Activated naive CD4-positive, alpha-beta T cell treated with anti-CD3 and anti-CD28 coated beads, Interleukin-2, amount 50 U/mL, for 72 hours (primary cell): ENCODE results near the gene ODF2. TPM values are rescaled to one million over a fixed set of nuclear protein-coding genes. Genes with fewer than 3 reads are reported as not detected.
"Not testable (repeated sequence)": the region's sequence is repeated elsewhere in the genome, so short reads cannot be mapped to it uniquely, and the experiment has no call there.

Source experiments
- ATAC-seq, 2 donors: fragments of 150-1000 bp; cut with Tn5 transposase; 2 replicates each; pipeline ENCODE4 v1.10.0; 2021; ENCODE audit warnings: mild to moderate bottlenecking in 2 of 2, moderate library complexity in 2 of 2
- DNase-seq, 2 donors: peaks; one replicate each; pipeline ENCODE4 v3.0.0; 2021 to 2022; ENCODE audit warnings: low spot score in 2 of 2
- H3K27ac Mint-ChIP-seq, 2 donors: one replicate each; pipeline ENCODE4 v1.8.0; 2022; ENCODE audit warnings: mild to moderate bottlenecking in 2 of 2, mixed read lengths in 2 of 2
- H3K36me3 Mint-ChIP-seq, 2 donors: one replicate each; pipeline ENCODE4 v1.8.0; 2022; ENCODE audit warnings: mixed read lengths in 2 of 2
- H3K9me3 Mint-ChIP-seq, 2 donors: one replicate each; pipeline ENCODE4 v1.8.0; 2022; ENCODE audit warnings: mixed read lengths in 2 of 2
- total RNA-seq, 2 donors: library from RNA; stranded (reverse); gene quantifications; one replicate each; pipeline ENCODE4 v1.2.3, GENCODE V29; 2022

ODF2 gene
- 10 to 100 TPM; 67.9 to 70.7 TPM for total RNA-seq

DNA sequence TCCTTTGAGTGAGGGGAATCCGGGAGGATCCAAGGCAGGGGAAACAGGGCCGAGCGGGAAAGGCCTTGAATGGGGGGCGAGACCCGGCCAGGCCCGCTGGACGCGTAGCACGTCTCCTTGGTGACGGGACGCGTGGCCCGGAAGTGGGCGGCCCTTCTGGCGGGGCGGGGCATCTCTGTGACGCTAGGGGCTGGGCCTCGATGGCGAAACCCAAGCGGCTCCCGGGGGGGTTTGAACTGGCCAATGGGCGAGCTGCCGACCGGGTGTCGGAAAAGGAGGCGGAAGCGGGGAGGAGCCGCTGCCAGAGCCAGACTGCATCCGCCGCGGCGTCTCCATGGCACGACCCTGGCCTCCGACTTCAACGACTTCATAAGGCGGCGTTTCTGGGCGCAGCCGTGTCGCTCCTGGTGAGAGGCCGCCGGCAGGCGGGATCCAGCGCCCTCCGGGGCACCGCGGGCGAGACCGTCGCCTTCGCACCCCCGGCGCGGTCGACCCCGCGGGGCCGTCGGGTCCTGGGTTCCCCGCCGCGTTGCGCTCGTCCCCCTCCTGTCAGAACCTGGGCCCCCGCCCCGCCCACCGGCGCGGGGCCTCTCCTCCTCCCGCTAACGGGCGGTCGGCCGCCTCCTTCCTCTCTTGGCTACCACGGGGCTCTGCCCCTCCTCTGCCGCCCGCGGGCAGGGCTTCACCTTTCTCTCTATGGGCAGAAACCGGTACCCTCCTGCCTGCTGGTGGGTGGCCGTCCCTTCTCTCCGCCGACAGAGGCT is at the start of gene ODF2:
Gene ODF2, plus strand, starts transcription at position 158 of the 764 bp plus-strand sequence. Its CDS starts 86 bp downstream, at position 244.
- Mint-ChIP-seq H3K27ac (peak within 1 kb of the TSS; percentile 92 to 96), H3K36me3 (peaks cover 8 to 16% of the 10 kb centered on the region in 2 donors), H3K9me3 (no peaks in the 10 kb centered on the region)
- DNase-seq (peak; percentile 96 to 99), ATAC-seq (peak; percentile 90 to 93)

DNA sequence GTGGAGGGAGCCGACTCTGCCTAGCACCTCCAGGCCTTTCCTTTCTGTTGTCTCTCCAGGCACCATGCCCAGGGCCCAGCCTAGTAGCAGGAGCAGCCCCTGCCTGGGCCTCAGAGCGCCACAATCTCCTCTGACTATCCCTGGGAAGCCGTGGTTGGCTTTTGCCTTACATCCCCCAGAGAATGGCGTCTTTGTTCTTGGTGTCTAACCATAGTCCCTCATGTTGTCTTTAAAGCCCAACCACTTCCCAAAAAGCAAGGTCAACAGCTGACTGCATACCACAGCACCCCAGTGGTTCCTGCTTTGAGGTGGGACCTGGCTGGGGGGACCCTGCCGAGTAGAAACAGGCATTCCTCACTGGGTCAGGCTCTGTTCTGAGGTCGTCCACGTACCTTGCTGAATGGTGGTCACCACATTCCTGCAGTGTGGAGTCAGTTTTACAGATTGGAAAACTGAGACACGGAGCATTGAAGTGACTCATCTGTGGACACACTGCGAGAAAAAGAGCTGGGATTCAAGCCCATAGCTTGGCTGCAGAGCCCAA is 48.9 kb upstream of the ODF2 start:
- Mint-ChIP-seq H3K9me3 (no peaks in the 10 kb centered on the region), H3K36me3 (no peaks in the 10 kb centered on the region), H3K27ac (no peak overlapping the region)
- ATAC-seq: no peak
- DNase-seq: no peak

DNA sequence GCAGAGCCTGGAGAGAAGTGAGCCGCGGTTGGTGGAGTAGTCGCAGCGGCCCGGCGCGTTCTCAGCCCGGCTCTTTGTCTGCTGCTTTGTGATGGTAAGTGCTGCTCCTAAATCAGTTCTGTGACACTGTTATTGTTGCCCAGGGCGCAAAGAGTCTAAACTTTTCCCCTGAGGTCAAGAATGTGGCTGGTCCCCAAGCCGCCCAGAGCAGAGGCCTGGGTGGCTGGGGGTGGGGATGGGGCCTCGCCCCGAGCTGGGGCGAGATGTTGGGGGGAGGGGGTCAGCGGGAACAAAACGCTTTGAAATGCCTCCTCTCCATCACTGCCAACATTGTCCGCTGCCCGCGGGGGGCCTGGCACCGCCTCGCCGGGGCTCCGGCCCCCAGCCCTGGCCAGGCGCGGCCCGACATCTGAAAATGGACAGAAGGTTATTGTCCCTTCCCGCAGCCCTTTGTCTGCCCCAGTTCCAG is 46.8 kb upstream of the ODF2 start:
- no peak for DNase-seq
- H3K36me3 Mint-ChIP-seq: no peaks in the 10 kb centered on the region
- ATAC-seq: no peak
- no peaks in the 10 kb centered on the region for H3K9me3 Mint-ChIP-seq
- H3K27ac Mint-ChIP-seq: no peak overlapping the region

DNA sequence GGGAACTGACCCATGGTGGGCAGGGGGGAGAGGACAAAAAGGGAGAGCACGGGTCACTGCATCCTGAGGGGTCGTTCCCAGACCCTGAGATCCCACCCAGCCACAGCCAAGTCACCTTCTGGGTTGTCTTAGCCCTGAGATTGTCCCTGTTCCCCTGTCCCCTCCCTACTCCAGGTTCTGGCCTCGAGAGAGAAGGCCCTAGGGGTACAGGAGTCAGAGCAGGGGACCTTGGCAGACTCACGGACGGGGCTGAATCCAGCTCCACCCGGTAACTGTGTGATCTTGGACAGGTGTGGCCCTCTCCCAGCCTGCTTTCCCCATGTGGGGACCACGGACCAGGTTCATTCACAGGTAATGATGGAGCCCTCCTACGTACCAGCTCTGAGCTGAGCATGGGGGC is 46.4 kb upstream of the ODF2 start:
- H3K27ac Mint-ChIP-seq: no peak overlapping the region
- DNase-seq (no peak), ATAC-seq (no peak)
- H3K36me3 Mint-ChIP-seq: no peaks in the 10 kb centered on the region
- H3K9me3 Mint-ChIP-seq: no peaks in the 10 kb centered on the region

DNA sequence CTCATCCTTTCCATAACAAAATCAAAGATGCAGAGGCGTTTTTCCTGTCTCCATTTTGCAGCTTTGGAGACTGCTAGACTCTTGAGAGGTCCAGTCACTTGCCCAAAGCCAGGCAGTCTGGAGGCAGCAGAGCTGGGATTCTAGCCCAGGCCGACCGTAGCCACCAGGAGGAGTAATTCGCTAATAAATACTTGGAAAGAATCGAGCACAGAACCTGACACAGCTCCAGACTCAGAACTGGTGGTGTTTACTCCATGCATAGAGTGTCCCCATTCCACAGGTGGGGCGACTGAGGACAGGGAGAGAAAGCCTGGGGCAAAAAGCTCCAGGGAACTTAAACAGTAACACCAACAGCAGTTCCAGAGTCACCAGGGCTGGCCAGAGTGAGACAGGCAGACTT is 45.8 kb upstream of the ODF2 start:
- no peak for DNase-seq
- Mint-ChIP-seq H3K27ac (no peak overlapping the region), H3K9me3 (no peaks in the 10 kb centered on the region), H3K36me3 (no peaks in the 10 kb centered on the region)
- ATAC-seq: no peak

DNA sequence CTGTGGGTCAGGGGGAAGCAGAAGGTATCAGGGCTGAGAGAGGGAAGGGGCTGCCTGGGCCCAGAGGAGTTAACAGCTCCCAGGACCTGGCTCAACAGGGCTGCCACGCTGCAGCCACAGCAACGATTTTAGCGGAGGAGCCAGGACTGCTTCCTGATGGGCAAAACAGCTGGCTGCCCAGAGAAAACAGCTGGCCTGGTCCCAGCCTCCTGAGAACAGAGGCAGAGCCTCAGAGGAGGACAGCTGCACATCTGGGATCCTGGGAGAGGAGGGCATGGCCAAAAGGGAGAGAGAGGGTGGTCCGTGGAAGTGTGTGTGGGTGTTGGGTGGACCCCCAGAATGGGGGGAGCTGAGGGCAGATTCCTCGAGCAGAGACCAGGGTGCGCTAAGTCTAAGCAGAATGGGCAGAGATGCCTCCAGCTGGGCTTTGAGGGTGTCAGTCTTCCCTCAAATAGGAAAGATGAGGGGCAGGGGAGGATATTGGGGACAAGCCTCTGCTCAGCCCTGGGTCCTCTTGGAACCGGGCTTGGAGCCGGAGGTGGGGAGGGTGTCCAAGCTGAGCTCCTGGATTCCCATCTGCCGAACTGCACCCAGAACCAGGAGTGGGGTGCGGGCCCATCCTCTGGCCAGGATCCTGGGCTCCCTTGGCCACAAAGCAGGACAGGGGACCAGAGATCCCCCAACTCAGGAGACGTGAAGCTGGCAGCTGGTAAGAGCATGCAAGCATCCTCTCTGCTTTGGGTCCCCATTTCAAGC is 44.3 kb upstream of the ODF2 start:
- Mint-ChIP-seq H3K27ac (no peak overlapping the region), H3K36me3 (no peaks in the 10 kb centered on the region), H3K9me3 (no peaks in the 10 kb centered on the region)
- no peak for ATAC-seq
- DNase-seq: no peak

DNA sequence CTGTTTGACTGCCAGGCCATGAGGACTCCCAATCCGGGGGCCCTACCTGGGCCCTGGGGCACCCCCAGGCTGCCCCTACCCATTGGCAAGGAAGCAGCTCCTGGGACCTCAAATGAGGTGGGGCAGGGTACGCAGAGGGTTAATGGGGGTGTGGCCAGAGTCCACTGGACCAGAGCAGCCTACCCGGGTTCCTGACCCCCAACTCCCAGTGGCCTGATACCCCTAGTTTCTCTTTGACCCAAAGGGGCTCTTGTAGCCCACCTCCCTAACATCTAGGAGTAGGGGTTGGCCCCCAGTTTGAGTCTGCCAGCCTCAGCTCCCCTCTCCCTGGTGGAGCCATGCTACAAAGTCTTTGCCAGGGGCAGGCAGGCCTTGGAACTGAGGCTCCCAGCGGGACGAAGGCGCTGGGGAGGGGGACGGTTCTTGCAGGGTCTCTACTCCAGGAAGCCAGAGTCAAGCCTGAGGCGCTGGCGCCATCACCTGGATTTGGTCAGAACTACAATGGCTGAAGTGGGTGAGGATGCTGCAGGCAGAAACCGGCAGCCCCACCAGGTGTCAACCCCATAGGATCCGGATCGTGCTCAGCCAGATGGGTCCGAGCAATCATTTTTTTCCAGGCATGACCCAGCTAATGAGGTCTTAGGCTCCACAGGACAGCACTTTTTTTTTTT is 43.6 kb upstream of the ODF2 start:
- no peaks in the 10 kb centered on the region for H3K9me3 Mint-ChIP-seq
- ATAC-seq: peak; percentile 34 to 88
- peak in 1 of 2 donors; percentile 80 for DNase-seq
- no peak overlapping the region for H3K27ac Mint-ChIP-seq
- H3K36me3 Mint-ChIP-seq: no peaks in the 10 kb centered on the region

DNA sequence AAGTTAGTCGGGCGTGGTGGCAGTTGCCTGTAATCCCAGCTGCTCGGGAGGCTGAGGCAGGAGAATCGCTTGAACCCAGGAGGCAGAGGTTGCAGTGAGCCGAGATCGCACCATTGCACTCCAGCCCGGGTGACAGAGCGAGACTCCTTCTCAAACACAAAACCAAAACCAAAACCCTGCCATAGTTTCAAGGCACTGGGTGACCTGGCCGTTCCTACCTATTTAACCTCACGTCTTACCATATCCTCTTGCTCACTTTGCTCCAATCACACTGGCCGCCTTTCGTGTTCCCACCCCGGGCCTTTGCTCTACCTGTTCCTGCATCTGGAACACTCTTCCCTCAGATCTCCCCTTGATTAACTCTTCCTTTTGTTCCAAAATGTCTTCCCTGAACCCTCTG is 42.1 kb upstream of the ODF2 start:
- not testable (repeated sequence) for H3K27ac Mint-ChIP-seq, DNase-seq, H3K36me3 Mint-ChIP-seq, H3K9me3 Mint-ChIP-seq, ATAC-seq

DNA sequence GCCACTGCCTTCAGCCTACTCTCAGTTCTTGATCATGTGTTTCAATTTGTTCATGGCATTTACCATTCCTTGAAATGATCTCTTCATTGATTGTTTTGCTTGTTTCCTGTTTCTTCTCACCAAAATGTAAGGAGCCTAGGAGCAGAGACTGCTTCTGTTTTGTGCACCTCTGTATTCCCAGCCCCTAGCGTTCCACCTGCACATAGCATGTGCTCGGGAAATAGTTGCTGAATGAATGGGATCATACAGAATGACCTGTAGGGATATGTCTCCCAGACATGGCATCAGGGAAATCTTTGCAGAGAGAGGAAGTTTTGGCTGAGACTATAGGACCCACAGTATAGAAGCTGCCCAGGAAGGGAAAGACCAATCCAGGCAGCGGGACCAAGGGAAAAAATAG is 41.3 kb upstream of the ODF2 start:
- Mint-ChIP-seq H3K9me3 (no peaks in the 10 kb centered on the region), H3K36me3 (no peaks in the 10 kb centered on the region), H3K27ac (no peak overlapping the region)
- no peak for ATAC-seq
- DNase-seq: no peak

DNA sequence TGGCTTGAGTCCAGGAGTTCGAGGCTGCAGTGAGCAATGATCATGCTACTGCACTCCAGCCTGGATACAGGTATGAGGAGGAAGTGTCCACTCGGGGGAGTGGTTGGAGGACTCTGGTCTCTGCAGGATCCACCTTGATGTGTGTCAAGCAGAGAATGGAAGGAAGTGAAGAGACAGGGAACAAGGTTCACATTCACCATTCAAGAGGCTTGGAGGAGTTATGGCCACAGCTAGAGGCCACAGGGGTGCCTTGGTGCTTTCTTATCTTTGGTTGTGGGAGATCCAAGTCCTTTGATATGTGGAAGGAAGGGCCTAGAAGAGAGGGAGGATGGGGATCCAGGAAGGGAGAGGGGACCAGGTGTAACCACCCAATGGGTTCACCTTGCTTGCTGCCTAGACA is 40.5 kb upstream of the ODF2 start:
- ATAC-seq: no peak
- DNase-seq: no peak
- Mint-ChIP-seq H3K27ac (no peak overlapping the region), H3K9me3 (no peaks in the 10 kb centered on the region), H3K36me3 (no peaks in the 10 kb centered on the region)

DNA sequence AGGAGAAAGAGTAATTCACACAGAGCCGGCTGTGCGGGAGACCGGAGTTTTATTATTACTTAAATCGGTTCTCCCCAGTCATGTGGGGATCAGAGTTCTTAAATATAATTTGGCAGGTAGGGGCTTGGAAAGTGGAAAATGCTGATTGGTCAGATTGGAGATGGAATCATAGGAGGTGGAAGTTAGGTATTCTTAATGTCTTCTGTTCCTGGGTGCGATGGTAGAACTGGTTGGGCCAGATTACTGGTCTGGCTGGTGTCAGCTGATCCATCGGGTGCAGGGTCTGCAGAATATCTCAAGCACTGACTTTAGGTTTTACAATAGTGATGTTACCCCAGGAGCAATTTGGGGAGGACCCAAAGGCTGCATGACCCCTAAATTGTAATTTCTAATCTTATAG is 39.8 kb upstream of the ODF2 start:
- Mint-ChIP-seq H3K36me3 (no peaks in the 10 kb centered on the region), H3K27ac (no peak overlapping the region), H3K9me3 (no peaks in the 10 kb centered on the region)
- ATAC-seq (no peak), DNase-seq (no peak)

DNA sequence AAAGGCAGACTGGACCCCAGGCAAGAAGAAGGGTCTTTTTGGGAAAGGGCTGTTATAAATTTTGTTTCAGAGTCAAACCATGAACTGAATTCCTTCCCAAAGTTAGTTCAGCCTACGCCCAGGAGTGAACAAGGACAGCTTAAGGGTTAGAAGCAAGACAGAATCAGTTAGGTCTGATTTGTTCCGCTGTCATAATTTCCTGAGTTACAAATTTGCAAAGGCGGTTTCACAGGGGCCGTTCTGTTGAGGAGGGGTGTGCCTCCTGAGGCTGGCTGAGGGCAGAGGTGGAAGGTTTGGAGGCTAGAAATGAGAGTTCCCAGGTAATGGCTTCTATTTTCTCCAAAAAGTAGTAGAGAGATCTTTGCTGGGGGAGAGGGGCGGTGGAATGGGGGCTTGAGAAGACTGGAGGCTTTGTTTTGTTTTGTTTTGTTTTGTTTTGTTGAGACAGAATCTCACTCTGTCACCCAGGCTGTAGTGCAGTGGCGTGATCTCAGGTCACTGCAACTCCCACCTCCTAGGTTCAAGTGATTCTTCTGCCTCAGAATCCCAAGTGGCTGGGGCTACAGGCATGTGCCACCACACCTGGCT is 39.3 kb upstream of the ODF2 start:
- H3K36me3 Mint-ChIP-seq: no peaks in the 10 kb centered on the region
- no peak for ATAC-seq
- no peak overlapping the region for H3K27ac Mint-ChIP-seq
- H3K9me3 Mint-ChIP-seq: no peaks in the 10 kb centered on the region
- DNase-seq: no peak

DNA sequence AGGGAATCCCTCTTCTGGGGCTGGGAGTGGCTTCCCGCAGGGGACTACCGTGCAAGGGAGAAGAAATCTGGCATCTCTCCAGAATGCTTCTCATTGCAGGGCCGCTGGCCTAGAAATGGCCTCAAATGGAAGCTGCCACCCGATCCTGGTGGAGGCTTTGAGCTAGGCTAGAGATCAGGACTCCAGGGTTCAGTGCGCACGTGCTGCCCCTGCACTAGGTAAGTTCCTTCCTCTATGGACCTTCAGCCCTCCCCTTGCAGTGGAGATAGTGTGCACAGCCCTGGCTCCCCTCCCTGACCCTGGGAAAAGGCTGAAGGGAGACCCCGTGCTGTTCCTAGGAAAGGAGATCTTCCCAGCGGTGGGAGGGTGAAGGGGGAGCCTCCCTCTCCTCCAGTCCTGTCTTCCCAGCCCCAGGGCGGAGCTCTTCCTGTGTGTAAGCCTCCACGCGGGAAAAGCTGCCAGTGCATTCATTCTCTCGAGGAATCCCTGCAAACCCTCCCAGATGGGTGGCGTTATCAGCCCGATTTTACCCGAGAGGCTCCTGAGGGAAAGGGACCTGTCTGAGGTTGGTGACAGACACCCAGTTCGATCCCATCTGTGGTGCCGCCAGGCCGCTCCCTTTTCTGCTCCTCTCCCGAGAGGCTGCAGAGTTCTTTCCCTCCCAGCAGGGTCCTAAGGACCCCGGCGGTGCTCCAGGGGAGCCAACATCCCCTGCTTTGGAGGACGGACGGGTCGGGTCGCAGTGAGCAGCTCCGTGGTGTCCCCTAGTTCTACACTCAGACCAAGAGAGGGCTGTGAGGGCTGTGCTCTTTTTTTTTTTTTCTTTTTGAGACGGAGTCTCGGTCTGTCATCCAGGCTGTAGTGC is 36.5 kb upstream of the ODF2 start:
- no peak for ATAC-seq
- no peaks in the 10 kb centered on the region for H3K36me3 Mint-ChIP-seq

DNA sequence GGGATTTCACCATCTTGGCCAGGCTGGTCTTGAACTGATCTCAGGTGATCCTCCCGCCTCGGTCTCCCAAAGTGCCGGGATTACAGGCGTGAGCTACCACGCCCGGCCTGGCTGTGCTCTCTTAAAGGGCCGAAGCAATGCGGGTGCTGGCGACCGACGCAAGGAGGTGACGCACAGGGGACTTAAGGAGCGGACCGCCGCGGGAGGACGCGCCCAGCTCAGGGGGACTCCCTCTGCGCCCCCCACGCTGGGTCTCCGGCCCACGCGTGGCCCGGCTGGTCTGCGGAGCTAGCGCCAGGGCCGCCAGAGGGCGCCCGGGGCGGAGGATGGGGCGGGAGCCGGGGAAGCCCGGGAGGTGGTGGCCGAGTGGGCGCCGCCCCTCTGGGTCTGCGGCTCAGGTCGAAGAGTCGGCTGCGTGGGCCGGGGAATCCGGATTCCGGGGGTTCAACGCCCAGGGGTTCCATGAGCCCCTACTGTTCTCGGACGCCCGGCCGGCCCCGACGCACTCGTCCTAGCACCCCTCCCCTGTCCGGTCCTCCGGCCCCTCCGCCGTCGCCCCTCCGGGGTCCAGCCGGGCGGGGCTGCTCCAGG is 35.7 kb upstream of the ODF2 start:
- DNase-seq (peak; percentile 72 to 78), ATAC-seq (peak; percentile 86)
- Mint-ChIP-seq H3K36me3 (no peaks in the 10 kb centered on the region), H3K9me3 (no peaks in the 10 kb centered on the region), H3K27ac (no peak overlapping the region)

More for the DNA sequence above, 36.5 kb upstream of the ODF2 start:
- H3K9me3 Mint-ChIP-seq: no peaks in the 10 kb centered on the region
- no peak for DNase-seq
- no peak overlapping the region for H3K27ac Mint-ChIP-seq

DNA sequence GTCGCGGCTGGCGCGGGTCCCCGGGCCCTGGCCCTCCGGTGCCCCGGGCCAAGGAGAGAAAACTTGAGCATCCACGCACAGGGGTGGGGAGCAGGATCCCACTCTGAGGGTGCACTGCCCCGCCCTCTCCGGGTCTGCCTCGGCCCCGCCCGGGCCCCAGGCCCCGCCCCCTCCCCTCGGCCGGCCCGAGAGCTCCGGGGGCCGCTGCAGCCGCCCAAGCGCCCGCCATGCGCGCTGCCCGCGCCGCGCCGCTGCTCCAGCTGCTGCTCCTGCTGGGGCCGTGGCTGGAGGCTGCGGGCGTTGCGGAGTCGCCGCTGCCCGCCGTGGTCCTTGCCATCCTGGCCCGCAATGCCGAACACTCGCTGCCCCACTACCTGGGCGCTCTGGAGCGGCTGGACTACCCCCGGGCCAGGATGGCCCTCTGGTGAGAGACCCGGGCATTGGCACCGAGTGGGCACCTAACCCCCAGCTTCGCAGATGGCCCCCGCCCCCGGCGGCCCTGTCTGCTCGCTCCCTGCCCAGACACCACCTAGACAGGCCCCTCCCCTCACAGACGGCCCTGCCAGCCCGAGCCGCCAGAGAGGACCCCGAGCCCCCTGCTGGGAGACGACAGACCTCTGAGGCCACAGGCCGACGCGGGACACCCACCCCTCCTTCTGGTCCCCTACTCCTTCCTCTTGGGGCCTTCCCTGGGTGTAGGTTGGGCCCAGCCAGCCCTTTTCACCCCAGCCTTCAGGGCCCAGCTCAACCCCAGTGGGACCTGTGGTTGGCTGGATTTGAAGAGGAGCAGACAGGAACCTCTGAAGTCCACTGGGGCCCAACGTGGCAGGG is 34.9 kb upstream of the ODF2 start, which contains the start of gene CERCAM:
Gene CERCAM, plus strand, starts transcription at position 207 of the 831 bp plus-strand sequence. Its CDS starts 21 bp downstream, at position 228.
- peak; percentile 65 to 68 for DNase-seq
- Mint-ChIP-seq H3K27ac (no peak within 1 kb of the TSS), H3K36me3 (no peaks in the 10 kb centered on the region), H3K9me3 (no peaks in the 10 kb centered on the region)
- peak; percentile 73 to 87 for ATAC-seq
